Activated B cell treated with CpG ODN at 0.5 μM for 24 hours (primary cell): ENCODE measurements around the gene SLC39A9. TPM values are rescaled to one million over a fixed set of nuclear protein-coding genes. Genes with fewer than 3 reads are reported as not detected.
"Not testable (repeated sequence)": the region's sequence is repeated elsewhere in the genome, so short reads cannot be mapped to it uniquely, and the experiment has no call there.

ENCODE experiments used
- ATAC-seq: fragments of 200-7000 bp; cut with Tn5 transposase; one replicate; pipeline ENCODE4 v1.10.0; 2021; ENCODE audit warnings: low read depth, mild to moderate bottlenecking, moderate library complexity
- CTCF ChIA-PET: fragments of 350-600 bp; sonication (Branson Sonifier 250); formaldehyde crosslinking; loops from one replicate; lab custom pipeline; 2021; ENCODE audit warnings: antibody characterized with exemption; lab: Charles Lee
- POLR2A ChIA-PET: fragments of 350-600 bp; sonication (Branson Sonifier 250); formaldehyde crosslinking; loops from one replicate; lab custom pipeline; 2021; ENCODE audit warnings: antibody characterized with exemption; lab: Charles Lee
- DNase-seq: peaks from one replicate; pipeline ENCODE4 v3.0.0; 2022
- H3K27ac Mint-ChIP-seq: one replicate; pipeline ENCODE4 v1.8.0; 2020; ENCODE audit warnings: mixed read lengths
- H3K27me3 Mint-ChIP-seq: one replicate; pipeline ENCODE4 v1.8.0; 2021; ENCODE audit warnings: mixed read lengths
- H3K36me3 Mint-ChIP-seq: one replicate; pipeline ENCODE4 v1.8.0; 2021; ENCODE audit warnings: low read depth, mixed read lengths
- H3K4me1 Mint-ChIP-seq: one replicate; pipeline ENCODE4 v1.8.0; 2021; ENCODE audit warnings: mixed read lengths
- H3K4me3 Mint-ChIP-seq: one replicate; pipeline ENCODE4 v1.8.0; 2020; ENCODE audit warnings: mild to moderate bottlenecking, mixed read lengths
- H3K9me3 Mint-ChIP-seq: one replicate; pipeline ENCODE4 v1.8.0; 2020; ENCODE audit warnings: mixed read lengths
- CTCF ChIP-seq: fragments of 200-600 bp; IDR thresholded peaks from one replicate; pipeline ENCODE4 v1.8.0; 2022; ENCODE audit warnings: antibody characterized with exemption, mild to moderate bottlenecking
- intact Hi-C: fragments of 100-400 bp; cut with micrococcal nuclease; formaldehyde crosslinking; loops from one replicate; pipeline ENCODE4 v1.15.1; 2024
- total RNA-seq: library from RNA; stranded (reverse); gene quantifications from 2 replicates; pipeline ENCODE4 v1.2.3, GENCODE V29; 2022

SLC39A9 gene
- total RNA-seq, 1 donor from 2014 or later = 54.5 TPM

- no peak overlapping the region for H3K4me3 Mint-ChIP-seq
- no peak overlapping the region for H3K27ac Mint-ChIP-seq
These were observed 6.4 kb downstream of the SLC39A9 start for GRCh38 chr14:69404883-69405282.

DNA sequence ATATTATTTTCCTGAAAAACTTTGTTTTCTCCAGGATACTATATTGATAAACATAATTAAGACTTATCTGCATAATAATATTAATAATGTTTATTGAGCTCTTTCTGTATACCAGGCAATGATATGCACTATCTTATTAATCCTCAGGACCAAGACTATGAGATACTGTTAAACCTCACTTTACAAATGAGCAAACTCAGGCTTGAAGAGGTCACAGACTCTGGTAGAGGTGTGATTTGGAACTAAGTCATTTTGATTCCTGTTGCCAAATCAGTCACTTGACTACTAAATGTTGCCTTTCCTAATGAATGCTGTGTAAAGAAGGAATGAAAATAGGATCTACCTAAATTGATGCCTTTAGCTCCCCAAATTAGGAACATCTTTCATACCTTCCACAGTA lies 7.3 kb downstream of the SLC39A9 start:
- TF ChIP-seq CTCF = no peak
- POLR2A ChIA-PET = interaction anchor here (1.5 kb wide), 1 partner anchor 41 kb away, joined by 3 read pairs; no protein-coding TSS in a partner anchor
- Mint-ChIP-seq H3K27ac (no peak overlapping the region), H3K36me3 (peaks cover 29% of the 10 kb centered on the region), H3K4me1 (peaks cover 15% of the 10 kb centered on the region), H3K9me3 (peaks cover 4% of the 10 kb centered on the region), H3K4me3 (no peak overlapping the region), H3K27me3 (no peaks in the 10 kb centered on the region)
- intact Hi-C loops = no loop called here
- DNase-seq (no peak), ATAC-seq (no peak)
- CTCF ChIA-PET = no interaction called here

More at GRCh38 chr14:69404883-69405282, 6.4 kb downstream of the SLC39A9 start:
- TF ChIP-seq CTCF = no peak
- Mint-ChIP-seq H3K9me3 (peaks cover 4% of the 10 kb centered on the region), H3K4me1 (peaks cover 23% of the 10 kb centered on the region), H3K27me3 (no peaks in the 10 kb centered on the region), H3K36me3 (peaks cover 34% of the 10 kb centered on the region)
- ChIA-PET POLR2A (no interaction called here), CTCF (no interaction called here)
- ATAC-seq (no peak), DNase-seq (no peak)
- intact Hi-C loops = no loop called here

GRCh38 chr14:69408331-69408960 lies 10.0 kb downstream of the SLC39A9 start:
- H3K27ac Mint-ChIP-seq = no peak overlapping the region
- H3K4me3 Mint-ChIP-seq = no peak overlapping the region
- POLR2A ChIA-PET = no interaction called here
- CTCF ChIA-PET = no interaction called here
- intact Hi-C loops = no loop called here
- peaks cover 27% of the 10 kb centered on the region for H3K36me3 Mint-ChIP-seq
- DNase-seq (no peak), ATAC-seq (no peak)
- H3K27me3 Mint-ChIP-seq = no peaks in the 10 kb centered on the region
- TF ChIP-seq CTCF = no peak
- peaks cover 6% of the 10 kb centered on the region for H3K4me1 Mint-ChIP-seq
- H3K9me3 Mint-ChIP-seq = peaks cover 4% of the 10 kb centered on the region

- TF ChIP-seq CTCF = no peak
- POLR2A ChIA-PET = interaction anchor here (0.6 kb wide), 1 partner anchor 15 kb away, joined by 3 read pairs; the partner anchor contains the start of genes ERH and SLC39A9
- peaks cover 3% of the 10 kb centered on the region for H3K9me3 Mint-ChIP-seq
- H3K36me3 Mint-ChIP-seq = peaks cover 6% of the 10 kb centered on the region
- ATAC-seq (no peak), DNase-seq (no peak)
- H3K27ac Mint-ChIP-seq = no peak overlapping the region
- no peak overlapping the region for H3K4me3 Mint-ChIP-seq
- CTCF ChIA-PET = no interaction called here
- H3K4me1 Mint-ChIP-seq = peaks cover 14% of the 10 kb centered on the region
- H3K27me3 Mint-ChIP-seq = no peaks in the 10 kb centered on the region
- intact Hi-C loops = no loop called here
These were observed 15.0 kb downstream of the SLC39A9 start for GRCh38 chr14:69413483-69413882.

- H3K27me3 Mint-ChIP-seq, ATAC-seq, DNase-seq, H3K36me3 Mint-ChIP-seq, H3K9me3 Mint-ChIP-seq, CTCF ChIA-PET, intact Hi-C loops, POLR2A ChIA-PET, H3K4me3 Mint-ChIP-seq, H3K27ac Mint-ChIP-seq: not testable (repeated sequence)
- peaks cover 30% of the 10 kb centered on the region for H3K4me1 Mint-ChIP-seq
These were observed 17.6 kb downstream of the SLC39A9 start for GRCh38 chr14:69416087-69416486.
